Hepatocyte (in vitro differentiated cells): ENCODE data around the gene SLC16A6. TPM values are rescaled to one million over a fixed set of nuclear protein-coding genes. Genes with fewer than 3 reads are reported as not detected.
A peak's percentile ranks its signal among the peaks of the same experiment; 100 is the strongest.
"Not testable (repeated sequence)": the region's sequence is repeated elsewhere in the genome, so short reads cannot be mapped to it uniquely, and the experiment has no call there.

Experiments used
- DNase-seq: peaks from one replicate; pipeline ENCODE4 v3.0.0-alpha.2; 2016; ENCODE audit warnings: low spot score
- H2AFZ ChIP-seq: fragments of 200-600 bp; sonication (generic); 2 replicates; pipeline ENCODE4 v1.6.0; 2016; ENCODE audit warnings: antibody characterized with exemption, mild to moderate bottlenecking
- H3K27ac ChIP-seq: fragments of 200-600 bp; sonication (generic); 2 replicates; pipeline ENCODE4 v1.5.1; 2016; ENCODE audit warnings: mild to moderate bottlenecking
- H3K27me3 ChIP-seq: fragments of 200-600 bp; sonication (generic); 2 replicates; pipeline ENCODE4 v1.6.1; 2016
- H3K36me3 ChIP-seq: fragments of 200-600 bp; sonication (generic); replicated peaks from 2 replicates; pipeline ENCODE4 v1.5.1; 2016; ENCODE audit warnings: low read depth; ENCODE audit not compliant: insufficient read depth
- H3K4me1 ChIP-seq: fragments of 200-600 bp; sonication (generic); 2 replicates; pipeline ENCODE4 v1.5.1; 2016; ENCODE audit warnings: mild to moderate bottlenecking, moderate library complexity; ENCODE audit not compliant: insufficient read depth
- H3K4me2 ChIP-seq: fragments of 200-600 bp; sonication (generic); 2 replicates; pipeline ENCODE4 v1.6.0; 2016
- H3K4me3 ChIP-seq: fragments of 200-600 bp; sonication (generic); 2 replicates; pipeline ENCODE4 v1.5.1; 2016; ENCODE audit warnings: mild to moderate bottlenecking
- H3K79me2 ChIP-seq: fragments of 200-600 bp; sonication (generic); 2 replicates; pipeline ENCODE4 v1.6.0; 2017; ENCODE audit warnings: mild to moderate bottlenecking
- H3K9me2 ChIP-seq: fragments of 200-600 bp; sonication (generic); replicated peaks from 2 replicates; pipeline ENCODE4 v1.6.0; 2017; ENCODE audit warnings: mild to moderate bottlenecking; ENCODE audit not compliant: insufficient read depth
- H3K9me3 ChIP-seq: fragments of 200-600 bp; sonication (generic); 2 replicates; pipeline ENCODE4 v1.5.1; 2016; ENCODE audit warnings: low read depth, mild to moderate bottlenecking
- H4K20me1 ChIP-seq: fragments of 200-600 bp; sonication (generic); 2 replicates; pipeline ENCODE4 v1.6.0; 2016; ENCODE audit warnings: mild to moderate bottlenecking; ENCODE audit not compliant: insufficient read depth, poor library complexity, severe bottlenecking
- EZH2 ChIP-seq: fragments of 200-600 bp; sonication (generic); IDR thresholded peaks from 2 replicates; pipeline ENCODE4 v1.6.1; 2016; ENCODE audit warnings: antibody characterized with exemption, mild to moderate bottlenecking, borderline replicate concordance
- EZH2phosphoT487 ChIP-seq: fragments of 200-600 bp; sonication (generic); IDR thresholded peaks from one replicate; pipeline ENCODE4 v1.6.1; 2018; ENCODE audit warnings: antibody characterized with exemption, mild to moderate bottlenecking, low read depth, moderate library complexity; ENCODE audit not compliant: unreplicated experiment, severe bottlenecking
- WGBS: methylation state at CpG from one replicate; pipeline ENCODE4 v1.1.6; 2016; ENCODE audit warnings: low lambda C conversion rate; ENCODE audit errors: missing lambda C conversion rate; 5-methylcytosine and 5-hydroxymethylcytosine counted together
- polyA plus RNA-seq: library from polyadenylated mRNA; unstranded; fragments of >200 nt; fragmentation: Nextera tagmentation; extraction: Ambion mirVana; gene quantifications from 2 replicates; pipeline ENCODE4 v1.2.1, GENCODE V29; 2016
- total RNA-seq: library from RNA; depleted of rRNA; stranded (reverse); fragments of >200 nt; gene quantifications from 2 replicates; pipeline ENCODE4 v1.2.3, GENCODE V29; 2014
- TF ChIP-seq, protein P1 (sequence below): fragments of 200-600 bp; sonication (generic); IDR thresholded peaks from 2 replicates; pipeline ENCODE4 v1.5.1; 2016; ENCODE audit warnings: antibody characterized with exemption, mild to moderate bottlenecking; ENCODE audit not compliant: poor library complexity

SLC16A6 gene
- total and polyA plus RNA-seq, 2 experiments from 2014 or later, result 0.06 TPM; not detected in 1

DNA sequence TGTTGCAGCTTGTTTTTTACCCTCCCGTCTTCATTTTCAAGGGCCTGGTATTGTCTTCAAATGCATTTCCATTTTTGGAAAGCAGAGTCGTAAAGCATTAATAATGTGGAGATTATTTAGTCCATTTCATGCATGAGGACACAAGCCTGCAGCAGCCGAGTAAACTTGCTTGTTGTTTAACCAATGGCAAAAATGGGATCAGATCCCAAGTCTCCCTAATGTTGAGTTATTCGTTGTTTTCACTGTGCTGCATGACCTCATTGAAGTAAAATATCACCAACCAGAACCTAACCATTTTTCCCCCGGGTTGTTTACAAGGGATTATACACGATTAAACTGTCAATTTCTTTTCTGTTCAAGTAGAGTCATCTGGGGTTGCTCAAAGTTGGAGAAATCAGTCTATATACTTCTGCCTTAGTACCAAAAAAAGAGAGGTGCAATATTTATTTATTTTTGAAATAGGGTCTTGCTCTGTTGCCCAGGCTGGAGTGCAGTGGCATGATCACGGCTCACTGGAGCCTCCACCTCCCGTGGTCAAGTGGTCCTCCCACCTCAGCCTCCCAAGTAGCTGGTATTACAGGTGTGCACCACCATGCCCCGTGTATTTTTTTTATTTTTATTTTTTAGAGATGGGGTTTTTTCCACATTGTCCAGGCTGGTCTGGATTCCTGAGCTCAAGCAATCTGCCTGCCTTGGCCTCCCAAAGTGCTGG is 30.7 kb downstream of the SLC16A6 start:
- Histone ChIP-seq H3K9me2 (no peaks in the 10 kb centered on the region), H3K27ac (no peak overlapping the region), H3K27me3 (no peaks in the 10 kb centered on the region), H3K9me3 (no peaks in the 10 kb centered on the region), H3K4me2 (no peak overlapping the region), H4K20me1 (no peaks in the 10 kb centered on the region), H3K4me3 (no peak overlapping the region), H3K79me2 (no peaks in the 10 kb centered on the region), H3K4me1 (no peaks in the 10 kb centered on the region), H2AFZ (no peak overlapping the region), H3K36me3 (no peaks in the 10 kb centered on the region)
- DNase-seq, result no peak
- 84% methylated on average over 9 of the region's 9 CpGs for WGBS
- TF ChIP-seq EZH2phosphoT487 (no peak), EZH2 (no peak)
- TF ChIP-seq, protein P1, sequence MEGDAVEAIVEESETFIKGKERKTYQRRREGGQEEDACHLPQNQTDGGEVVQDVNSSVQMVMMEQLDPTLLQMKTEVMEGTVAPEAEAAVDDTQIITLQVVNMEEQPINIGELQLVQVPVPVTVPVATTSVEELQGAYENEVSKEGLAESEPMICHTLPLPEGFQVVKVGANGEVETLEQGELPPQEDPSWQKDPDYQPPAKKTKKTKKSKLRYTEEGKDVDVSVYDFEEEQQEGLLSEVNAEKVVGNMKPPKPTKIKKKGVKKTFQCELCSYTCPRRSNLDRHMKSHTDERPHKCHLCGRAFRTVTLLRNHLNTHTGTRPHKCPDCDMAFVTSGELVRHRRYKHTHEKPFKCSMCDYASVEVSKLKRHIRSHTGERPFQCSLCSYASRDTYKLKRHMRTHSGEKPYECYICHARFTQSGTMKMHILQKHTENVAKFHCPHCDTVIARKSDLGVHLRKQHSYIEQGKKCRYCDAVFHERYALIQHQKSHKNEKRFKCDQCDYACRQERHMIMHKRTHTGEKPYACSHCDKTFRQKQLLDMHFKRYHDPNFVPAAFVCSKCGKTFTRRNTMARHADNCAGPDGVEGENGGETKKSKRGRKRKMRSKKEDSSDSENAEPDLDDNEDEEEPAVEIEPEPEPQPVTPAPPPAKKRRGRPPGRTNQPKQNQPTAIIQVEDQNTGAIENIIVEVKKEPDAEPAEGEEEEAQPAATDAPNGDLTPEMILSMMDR, result no peak

DNA sequence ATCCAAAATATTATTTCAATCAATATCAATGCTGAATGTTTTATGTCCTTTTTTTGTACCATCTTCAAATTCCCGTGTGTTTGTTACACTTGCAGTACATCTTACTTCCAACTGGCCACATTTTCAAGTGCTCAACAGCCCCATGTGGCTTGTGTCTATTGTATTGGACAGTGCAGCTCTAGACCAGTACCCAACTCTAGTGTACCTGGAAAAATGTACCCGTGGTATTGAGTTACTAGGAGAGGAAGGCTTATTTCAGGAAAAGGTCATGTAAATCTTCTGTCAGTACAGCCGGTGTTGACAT is 31.3 kb downstream of the SLC16A6 start:
- H3K79me2 ChIP-seq, H4K20me1 ChIP-seq, H3K9me2 ChIP-seq, H3K36me3 ChIP-seq, H3K9me3 ChIP-seq, H3K27me3 ChIP-seq, H3K4me1 ChIP-seq, H2AFZ ChIP-seq, H3K27ac ChIP-seq, DNase-seq, H3K4me3 ChIP-seq, H3K4me2 ChIP-seq: not testable (repeated sequence)
- WGBS, result 74% methylated on average over 3 of the region's 3 CpGs

DNA sequence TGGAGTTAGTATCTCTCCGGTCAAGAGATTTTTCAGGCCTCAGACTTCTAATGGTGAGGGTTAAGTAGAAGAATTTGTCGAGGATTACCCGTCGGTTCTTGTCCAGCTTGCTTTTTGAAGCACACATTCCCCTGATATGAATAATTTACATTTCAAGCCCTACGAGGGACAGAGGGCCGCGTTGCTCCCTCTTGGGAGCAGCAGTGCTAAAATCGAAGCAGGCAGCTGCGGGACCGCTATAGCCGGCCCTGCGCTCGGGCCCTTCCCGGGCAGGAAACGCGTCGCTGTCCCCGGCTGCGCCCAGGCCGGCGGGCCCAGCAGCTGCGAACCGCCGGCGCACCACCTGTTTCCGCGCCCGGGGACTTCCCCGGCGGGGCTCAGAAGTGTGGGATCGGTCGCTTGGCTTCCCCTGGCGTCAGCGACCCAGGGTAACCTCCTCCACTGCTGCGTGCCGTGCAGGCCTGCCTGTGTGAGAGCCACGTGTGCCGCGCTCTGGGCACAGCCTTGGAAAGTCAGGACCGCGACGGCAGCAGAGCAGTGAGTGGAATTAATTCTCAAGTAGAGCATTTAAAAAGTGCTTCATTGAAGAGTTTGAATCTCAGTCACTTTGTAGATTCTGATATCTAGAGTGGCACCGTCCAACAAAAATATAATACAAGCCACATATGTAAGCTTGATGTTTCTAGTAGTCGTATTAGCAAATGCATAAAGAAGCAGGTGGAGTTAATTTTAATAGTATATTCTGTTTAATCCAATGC is 31.9 kb downstream of the SLC16A6 start:
- H4K20me1 ChIP-seq, H3K4me3 ChIP-seq, H3K9me2 ChIP-seq, H3K4me1 ChIP-seq, H3K9me3 ChIP-seq, H3K36me3 ChIP-seq, H3K79me2 ChIP-seq, H3K27me3 ChIP-seq: not testable (repeated sequence)
- peak; percentile 56 for DNase-seq
- Histone ChIP-seq H3K27ac (peak overlapping the region; percentile 39), H3K4me2 (peak overlapping the region; percentile 63), H2AFZ (peak overlapping the region; percentile 33)
- WGBS, result 11% methylated on average over 40 of the region's 44 CpGs

DNA sequence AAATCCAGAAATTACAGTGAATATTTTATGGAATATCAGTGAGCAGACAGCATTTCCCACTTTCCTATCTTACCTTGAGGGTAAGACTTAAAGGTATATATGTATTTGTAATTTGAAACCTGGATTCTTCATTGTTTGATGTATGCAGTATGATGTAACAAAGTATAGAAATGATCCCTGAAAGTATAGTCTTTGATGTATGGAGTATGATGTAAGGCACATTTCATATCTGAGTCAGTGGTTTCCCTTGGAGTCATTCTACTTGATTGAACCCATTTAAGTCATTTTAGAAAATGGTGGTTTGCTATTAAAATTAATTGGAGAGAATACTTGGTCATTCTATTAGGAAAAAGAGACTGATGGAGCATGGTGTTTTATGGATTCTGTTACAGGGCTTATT is 33.0 kb downstream of the SLC16A6 start:
- H3K27ac ChIP-seq, result no peak overlapping the region

DNA sequence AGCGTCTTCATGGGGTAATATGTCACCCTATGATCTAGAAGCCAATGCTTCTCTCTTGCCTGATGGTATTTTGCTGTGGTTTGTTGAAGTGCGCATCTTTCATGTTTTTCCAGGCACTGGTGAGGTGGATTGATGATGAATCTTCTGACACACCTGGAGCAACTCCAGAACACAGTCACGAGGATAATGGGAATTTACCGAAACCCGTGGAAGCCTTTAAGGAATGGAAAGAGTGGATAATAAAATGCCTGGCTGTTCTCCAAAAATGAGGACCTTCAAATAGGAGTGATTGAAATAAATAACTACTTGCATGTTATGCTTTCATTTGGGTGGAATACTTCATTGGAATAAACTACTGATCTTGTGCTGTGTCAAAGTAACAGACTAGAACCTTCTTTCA is 34.2 kb downstream of the SLC16A6 start:
- not testable (repeated sequence) for H3K27me3 ChIP-seq, H4K20me1 ChIP-seq, H3K4me2 ChIP-seq, H3K27ac ChIP-seq, H3K36me3 ChIP-seq, H3K9me3 ChIP-seq, H3K9me2 ChIP-seq, DNase-seq, H2AFZ ChIP-seq, H3K4me3 ChIP-seq, H3K79me2 ChIP-seq, H3K4me1 ChIP-seq
- WGBS, result 93% methylated on average over 5 of the region's 5 CpGs

More for the DNA sequence above, 33.0 kb downstream of the SLC16A6 start:
- H3K9me3 ChIP-seq, result no peaks in the 10 kb centered on the region
- H3K9me2 ChIP-seq, result no peaks in the 10 kb centered on the region
- H3K4me3 ChIP-seq, result no peak overlapping the region
- H2AFZ ChIP-seq, result no peak overlapping the region
- no peak overlapping the region for H3K4me2 ChIP-seq
- TF ChIP-seq EZH2 (no peak), EZH2phosphoT487 (no peak)
- no peaks in the 10 kb centered on the region for H3K27me3 ChIP-seq
- H3K36me3 ChIP-seq, result no peaks in the 10 kb centered on the region
- H3K79me2 ChIP-seq, result no peaks in the 10 kb centered on the region
- no peak for DNase-seq
- H3K4me1 ChIP-seq, result no peaks in the 10 kb centered on the region
- H4K20me1 ChIP-seq, result no peaks in the 10 kb centered on the region
